ENCODE measurements around the gene AOC1.

AOC1 gene

DNA sequence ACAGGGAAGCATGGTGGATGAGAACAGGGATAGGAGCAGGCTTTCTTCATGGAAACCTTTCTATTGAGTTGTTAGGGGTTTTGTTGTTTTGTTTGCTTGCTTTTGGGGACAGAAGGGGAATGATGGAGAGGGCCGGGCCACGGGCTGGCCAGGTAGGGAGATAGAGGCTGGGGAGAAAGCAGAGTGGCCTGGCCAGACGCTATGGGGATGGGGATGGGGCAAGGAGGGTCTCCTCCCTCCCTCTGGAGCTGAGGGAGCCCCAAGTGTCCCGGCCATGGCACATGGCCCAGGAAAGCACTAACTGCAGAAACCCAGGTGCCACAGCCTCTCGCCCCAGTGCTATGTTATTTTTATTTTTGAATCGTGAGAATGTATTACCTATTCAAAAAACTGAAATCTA is 10.0 kb downstream of the AOC1 start:
- Histone ChIP-seq H2AFZ (ENCODE audit: insufficient read depth, low read length, poor library complexity) (no peak overlapping the region), H3K79me1 (ENCODE audit: low read length) (no peaks in the 10 kb centered on the region), H3K27me3 (ENCODE audit: insufficient read depth, low read length) (no peaks in the 10 kb centered on the region), H3K79me2 (ENCODE audit: control insufficient read depth, insufficient read depth, low read length, poor library complexity) (no peaks in the 10 kb centered on the region), H3K27ac (ENCODE audit: low read depth, low read length) (no peak overlapping the region), H2BK5ac (ENCODE audit: low read depth, low read length, poor library complexity) (no peak overlapping the region), H4K91ac (ENCODE audit: low read depth, low read length) (no peak overlapping the region), H3K4ac (ENCODE audit: low read depth, low read length) (no peak overlapping the region), H3K4me1 (ENCODE audit: control insufficient read depth in 1 of 2, insufficient read depth in 2 of 2, low read length in 2 of 2) (peaks cover 2 to 5% of the 10 kb centered on the region in 2 experiments), H3K9ac (ENCODE audit: low read length) (no peak overlapping the region), H3K4me3 (ENCODE audit: low read depth, low read length) (no peak overlapping the region), H4K12ac (ENCODE audit: low read depth, low read length) (no peak overlapping the region), H3K4me2 (ENCODE audit: low read length) (no peak overlapping the region), H3K36me3 (ENCODE audit: control insufficient read depth in 1 of 2, insufficient read depth in 2 of 2, low read length in 2 of 2) (no peaks in the 10 kb centered on the region), H3K9me3 (ENCODE audit: insufficient read depth, low read depth, low read length) (peaks cover 3% of the 10 kb centered on the region), H3K14ac (ENCODE audit: low read length) (no peak overlapping the region), H2BK120ac (ENCODE audit: insufficient read depth, low read length, poor library complexity) (no peak overlapping the region), H2AK5ac (ENCODE audit: low read length) (no peak overlapping the region), H3K18ac (ENCODE audit: low read length) (no peak overlapping the region), H2BK12ac (ENCODE audit: low read length) (no peak overlapping the region), H4K8ac (ENCODE audit: low read depth, low read length) (no peak overlapping the region), H3K23ac (ENCODE audit: low read length) (no peak overlapping the region)
- DNase-seq = no peak
- WGBS (ENCODE audit: extremely low coverage, insufficient coverage, insufficient read length) = no CpG with 5 or more reads among the region's 6 CpGs

DNA sequence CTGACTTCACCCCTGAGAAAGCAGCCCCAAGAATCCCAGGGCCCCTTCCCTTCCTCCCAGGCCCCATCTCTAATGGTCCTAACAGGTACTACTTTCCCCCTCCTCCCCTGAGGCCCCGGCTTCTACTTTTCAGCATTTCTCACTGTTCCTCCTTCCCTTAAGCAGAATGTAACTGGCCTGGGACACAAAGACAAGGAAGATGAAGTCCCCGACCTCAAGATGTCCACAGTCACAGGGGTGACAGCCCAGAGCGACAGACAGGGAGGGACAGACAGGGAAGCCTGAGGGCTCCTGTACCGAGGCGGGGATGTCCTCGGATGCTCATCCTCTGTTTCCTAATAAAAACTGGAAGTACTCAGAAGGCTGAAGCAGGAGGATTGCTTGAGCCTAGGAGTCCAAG is 11.6 kb downstream of the AOC1 start:
- no peak overlapping the region for H2BK120ac ChIP-seq (ENCODE audit: insufficient read depth, low read length, poor library complexity)
- no peaks in the 10 kb centered on the region for H3K79me1 ChIP-seq (ENCODE audit: low read length)
- no peak overlapping the region for H4K8ac ChIP-seq (ENCODE audit: low read depth, low read length)
- no peak overlapping the region for H3K18ac ChIP-seq (ENCODE audit: low read length)
- H3K14ac ChIP-seq (ENCODE audit: low read length) = no peak overlapping the region
- no peak overlapping the region for H3K27ac ChIP-seq (ENCODE audit: low read depth, low read length)
- no peak overlapping the region for H3K4me2 ChIP-seq (ENCODE audit: low read length)
- H3K9ac ChIP-seq (ENCODE audit: low read length) = no peak overlapping the region
- peaks cover 2% of the 10 kb centered on the region for H3K9me3 ChIP-seq (ENCODE audit: insufficient read depth, low read depth, low read length)
- no peaks in the 10 kb centered on the region for H3K27me3 ChIP-seq (ENCODE audit: insufficient read depth, low read length)
- H2BK5ac ChIP-seq (ENCODE audit: low read depth, low read length, poor library complexity) = no peak overlapping the region
- no peak overlapping the region for H3K4me3 ChIP-seq (ENCODE audit: low read depth, low read length)
- no peak overlapping the region for H2AFZ ChIP-seq (ENCODE audit: insufficient read depth, low read length, poor library complexity)
- no peak overlapping the region for H4K91ac ChIP-seq (ENCODE audit: low read depth, low read length)
- no peak for DNase-seq
- H3K4ac ChIP-seq (ENCODE audit: low read depth, low read length) = no peak overlapping the region
- H3K36me3 ChIP-seq (ENCODE audit: control insufficient read depth in 1 of 2, insufficient read depth in 2 of 2, low read length in 2 of 2) = no peaks in the 10 kb centered on the region
- H2AK5ac ChIP-seq (ENCODE audit: low read length) = no peak overlapping the region
- no peak overlapping the region for H4K12ac ChIP-seq (ENCODE audit: low read depth, low read length)
- peaks cover 2% of the 10 kb centered on the region in 2 experiments for H3K4me1 ChIP-seq (ENCODE audit: control insufficient read depth in 1 of 2, insufficient read depth in 2 of 2, low read length in 2 of 2)
- WGBS (ENCODE audit: extremely low coverage, insufficient coverage, insufficient read length) = no CpG with 5 or more reads among the region's 6 CpGs
- H2BK12ac ChIP-seq (ENCODE audit: low read length) = no peak overlapping the region
- no peaks in the 10 kb centered on the region for H3K79me2 ChIP-seq (ENCODE audit: control insufficient read depth, insufficient read depth, low read length, poor library complexity)
- H3K23ac ChIP-seq (ENCODE audit: low read length) = no peak overlapping the region

DNA sequence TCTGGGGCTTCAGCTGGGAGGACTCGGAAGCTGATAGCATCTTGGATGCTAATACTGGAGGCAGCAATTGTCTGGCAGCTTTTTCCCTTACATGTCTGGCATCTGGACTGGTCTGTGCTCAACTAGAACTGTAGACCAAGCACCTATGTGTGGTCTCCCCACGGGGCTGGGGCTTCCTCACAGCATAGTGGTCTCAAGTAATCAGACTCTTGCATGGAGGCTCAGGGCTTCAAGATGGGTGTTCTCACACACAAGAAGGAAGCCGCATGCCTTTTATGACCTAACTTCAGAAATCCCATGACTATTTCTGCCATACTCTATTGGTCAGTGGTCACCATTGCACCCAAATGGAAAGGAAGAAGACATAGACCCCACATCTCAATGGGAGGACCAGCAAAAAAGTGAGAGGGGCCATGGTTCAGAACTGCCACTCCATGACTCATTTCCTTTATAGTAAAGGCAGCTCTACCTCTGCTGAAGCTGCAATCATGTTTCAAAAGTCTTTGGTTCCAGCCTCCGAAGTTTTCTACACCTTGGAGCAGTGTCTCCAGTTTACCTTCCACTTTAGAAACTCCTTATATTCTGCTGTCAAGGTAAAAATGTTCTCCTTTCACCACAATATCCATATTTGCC is 14.7 kb downstream of the AOC1 start:
- no peaks in the 10 kb centered on the region for H3K36me3 ChIP-seq (ENCODE audit: control insufficient read depth in 1 of 2, insufficient read depth in 2 of 2, low read length in 2 of 2)
- no peaks in the 10 kb centered on the region for H3K79me2 ChIP-seq (ENCODE audit: control insufficient read depth, insufficient read depth, low read length, poor library complexity)
- no peak overlapping the region for H2BK12ac ChIP-seq (ENCODE audit: low read length)

DNA sequence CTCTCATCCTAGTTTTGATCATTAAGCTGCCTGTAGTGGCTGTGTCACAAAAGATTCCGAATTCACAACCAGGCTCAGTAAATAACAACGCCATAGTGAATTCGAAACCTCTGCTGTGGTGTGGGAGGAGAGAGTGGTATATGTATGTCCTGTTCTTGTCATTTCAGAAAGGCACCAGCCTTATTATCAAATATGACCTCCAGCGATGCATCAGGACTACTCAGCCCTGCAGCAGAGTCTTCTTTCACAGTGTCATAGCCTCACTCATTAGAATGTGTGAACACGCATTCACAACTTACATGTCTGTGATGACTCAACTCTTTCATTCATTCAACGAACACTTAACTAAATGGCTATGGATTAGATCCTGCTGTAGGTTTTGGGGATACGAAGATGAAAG is 15.3 kb downstream of the AOC1 start:
- Histone ChIP-seq H2BK5ac (ENCODE audit: low read depth, low read length, poor library complexity) (no peak overlapping the region), H4K91ac (ENCODE audit: low read depth, low read length) (no peak overlapping the region), H3K79me2 (ENCODE audit: control insufficient read depth, insufficient read depth, low read length, poor library complexity) (no peaks in the 10 kb centered on the region), H3K27me3 (ENCODE audit: insufficient read depth, low read length) (no peaks in the 10 kb centered on the region), H4K12ac (ENCODE audit: low read depth, low read length) (no peak overlapping the region), H3K23ac (ENCODE audit: low read length) (no peak overlapping the region), H2AK5ac (ENCODE audit: low read length) (no peak overlapping the region), H3K27ac (ENCODE audit: low read depth, low read length) (no peak overlapping the region), H3K4me2 (ENCODE audit: low read length) (no peak overlapping the region), H2BK120ac (ENCODE audit: insufficient read depth, low read length, poor library complexity) (no peak overlapping the region), H2AFZ (ENCODE audit: insufficient read depth, low read length, poor library complexity) (no peak overlapping the region), H3K4me1 (ENCODE audit: control insufficient read depth in 1 of 2, insufficient read depth in 2 of 2, low read length in 2 of 2) (peaks cover 3 to 6% of the 10 kb centered on the region in 2 experiments), H3K4me3 (ENCODE audit: low read depth, low read length) (no peak overlapping the region), H3K4ac (ENCODE audit: low read depth, low read length) (no peak overlapping the region), H3K9me3 (ENCODE audit: insufficient read depth, low read depth, low read length) (peaks cover 2% of the 10 kb centered on the region), H3K79me1 (ENCODE audit: low read length) (no peaks in the 10 kb centered on the region), H3K14ac (ENCODE audit: low read length) (no peak overlapping the region), H4K8ac (ENCODE audit: low read depth, low read length) (no peak overlapping the region), H3K18ac (ENCODE audit: low read length) (no peak overlapping the region), H2BK12ac (ENCODE audit: low read length) (no peak overlapping the region), H3K36me3 (ENCODE audit: control insufficient read depth in 1 of 2, insufficient read depth in 2 of 2, low read length in 2 of 2) (no peaks in the 10 kb centered on the region), H3K9ac (ENCODE audit: low read length) (no peak overlapping the region)
- no peak for DNase-seq
- WGBS (ENCODE audit: extremely low coverage, insufficient coverage, insufficient read length) = no CpG with 5 or more reads among the region's 7 CpGs

More for the DNA sequence above, 14.7 kb downstream of the AOC1 start:
- H4K91ac ChIP-seq (ENCODE audit: low read depth, low read length) = no peak overlapping the region
- no peak overlapping the region for H4K12ac ChIP-seq (ENCODE audit: low read depth, low read length)
- H3K4me1 ChIP-seq (ENCODE audit: control insufficient read depth in 1 of 2, insufficient read depth in 2 of 2, low read length in 2 of 2) = peaks cover 3 to 6% of the 10 kb centered on the region in 2 experiments
- no peak overlapping the region for H2AK5ac ChIP-seq (ENCODE audit: low read length)
- H3K79me1 ChIP-seq (ENCODE audit: low read length) = no peaks in the 10 kb centered on the region
- H3K9ac ChIP-seq (ENCODE audit: low read length) = no peak overlapping the region
- H3K14ac ChIP-seq (ENCODE audit: low read length) = no peak overlapping the region
- H2BK5ac ChIP-seq (ENCODE audit: low read depth, low read length, poor library complexity) = no peak overlapping the region
- no peak overlapping the region for H3K27ac ChIP-seq (ENCODE audit: low read depth, low read length)
- no peaks in the 10 kb centered on the region for H3K27me3 ChIP-seq (ENCODE audit: insufficient read depth, low read length)
- H2BK120ac ChIP-seq (ENCODE audit: insufficient read depth, low read length, poor library complexity) = no peak overlapping the region
- DNase-seq = no peak
- H3K4ac ChIP-seq (ENCODE audit: low read depth, low read length) = no peak overlapping the region
- H3K23ac ChIP-seq (ENCODE audit: low read length) = no peak overlapping the region
- H3K4me3 ChIP-seq (ENCODE audit: low read depth, low read length) = no peak overlapping the region
- H3K9me3 ChIP-seq (ENCODE audit: insufficient read depth, low read depth, low read length) = peaks cover 2% of the 10 kb centered on the region
- WGBS (ENCODE audit: extremely low coverage, insufficient coverage, insufficient read length) = no CpG with 5 or more reads among the region's 4 CpGs
- no peak overlapping the region for H3K4me2 ChIP-seq (ENCODE audit: low read length)
- no peak overlapping the region for H2AFZ ChIP-seq (ENCODE audit: insufficient read depth, low read length, poor library complexity)
- no peak overlapping the region for H3K18ac ChIP-seq (ENCODE audit: low read length)
- no peak overlapping the region for H4K8ac ChIP-seq (ENCODE audit: low read depth, low read length)

All from trophoblast cell (in vitro differentiated cells and primary cell).